ENCODE measurements around the gene DLK1.

Gene DLK1

GRCh38 chr14:100765296-100765695, 38.6 kb downstream of the DLK1 start:
- Histone ChIP-seq H3K9me3 (ENCODE audit: control insufficient read depth, low read length) (no peaks in the 10 kb centered on the region), H3K4me3 (ENCODE audit: low read depth, low read length) (no peak overlapping the region), H3K27me3 (ENCODE audit: control insufficient read depth, insufficient read depth, low read length) (no peaks in the 10 kb centered on the region), H3K36me3 (ENCODE audit: control insufficient read depth, insufficient read depth, low read length) (no peaks in the 10 kb centered on the region), H3K79me2 (no peaks in the 10 kb centered on the region), H3K9ac (no peak overlapping the region), H2AFZ (no peak overlapping the region), H3K4me2 (ENCODE audit: low read length) (no peak overlapping the region), H3K4me1 (no peaks in the 10 kb centered on the region), H3K27ac (no peak overlapping the region)
- TF ChIP-seq CTCF (IDR thresholded peaks at IDR 0.05), result no peak

- Histone ChIP-seq H3K79me2 (no peaks in the 10 kb centered on the region), H3K27ac (no peak overlapping the region), H2AFZ (no peak overlapping the region), H3K9ac (no peak overlapping the region), H3K4me2 (ENCODE audit: low read length) (no peak overlapping the region), H3K9me3 (ENCODE audit: control insufficient read depth, low read length) (peaks cover under 1% of the 10 kb centered on the region), H3K4me3 (ENCODE audit: low read depth, low read length) (no peak overlapping the region), H3K36me3 (ENCODE audit: control insufficient read depth, insufficient read depth, low read length) (no peaks in the 10 kb centered on the region), H3K27me3 (ENCODE audit: control insufficient read depth, insufficient read depth, low read length) (no peaks in the 10 kb centered on the region), H3K4me1 (no peaks in the 10 kb centered on the region)
- TF ChIP-seq CTCF (IDR thresholded peaks at IDR 0.05), result no peak
Observed at GRCh38 chr14:100765991-100766390, 39.3 kb downstream of the DLK1 start.

GRCh38 chr14:100767003-100767787, 40.5 kb downstream of the DLK1 start:
- H3K4me3 ChIP-seq (ENCODE audit: low read depth, low read length), result no peak overlapping the region
- H3K4me2 ChIP-seq (ENCODE audit: low read length), result no peak overlapping the region
- no peaks in the 10 kb centered on the region for H3K79me2 ChIP-seq
- no peaks in the 10 kb centered on the region for H3K36me3 ChIP-seq (ENCODE audit: control insufficient read depth, insufficient read depth, low read length)
- no peaks in the 10 kb centered on the region for H3K4me1 ChIP-seq
- H3K27ac ChIP-seq, result no peak overlapping the region
- no peak overlapping the region for H2AFZ ChIP-seq
- peaks cover 4% of the 10 kb centered on the region for H3K9me3 ChIP-seq (ENCODE audit: control insufficient read depth, low read length)
- no peaks in the 10 kb centered on the region for H3K27me3 ChIP-seq (ENCODE audit: control insufficient read depth, insufficient read depth, low read length)
- no peak for TF ChIP-seq CTCF (IDR thresholded peaks at IDR 0.05)
- no peak overlapping the region for H3K9ac ChIP-seq

GRCh38 chr14:100767788-100768536, 41.3 kb downstream of the DLK1 start:
- no peak for TF ChIP-seq CTCF (IDR thresholded peaks at IDR 0.05)

More at GRCh38 chr14:100767788-100768536, 41.3 kb downstream of the DLK1 start:
- H3K27ac ChIP-seq, result no peak overlapping the region
- no peaks in the 10 kb centered on the region for H3K79me2 ChIP-seq
- no peaks in the 10 kb centered on the region for H3K4me1 ChIP-seq
- no peak overlapping the region for H2AFZ ChIP-seq
- H3K36me3 ChIP-seq (ENCODE audit: control insufficient read depth, insufficient read depth, low read length), result no peaks in the 10 kb centered on the region
- no peak overlapping the region for H3K4me3 ChIP-seq (ENCODE audit: low read depth, low read length)
- H3K9ac ChIP-seq, result no peak overlapping the region
- H3K9me3 ChIP-seq (ENCODE audit: control insufficient read depth, low read length), result peaks cover 4% of the 10 kb centered on the region
- no peaks in the 10 kb centered on the region for H3K27me3 ChIP-seq (ENCODE audit: control insufficient read depth, insufficient read depth, low read length)
- no peak overlapping the region for H3K4me2 ChIP-seq (ENCODE audit: low read length)
